ENCODE measurements around the gene ADA. TPM values are rescaled to one million over a fixed set of nuclear protein-coding genes. Genes with fewer than 3 reads are reported as not detected.

The ADA gene
- polyA plus RNA-seq, 1 donor from 2014 or later: 0.56 TPM

DNA sequence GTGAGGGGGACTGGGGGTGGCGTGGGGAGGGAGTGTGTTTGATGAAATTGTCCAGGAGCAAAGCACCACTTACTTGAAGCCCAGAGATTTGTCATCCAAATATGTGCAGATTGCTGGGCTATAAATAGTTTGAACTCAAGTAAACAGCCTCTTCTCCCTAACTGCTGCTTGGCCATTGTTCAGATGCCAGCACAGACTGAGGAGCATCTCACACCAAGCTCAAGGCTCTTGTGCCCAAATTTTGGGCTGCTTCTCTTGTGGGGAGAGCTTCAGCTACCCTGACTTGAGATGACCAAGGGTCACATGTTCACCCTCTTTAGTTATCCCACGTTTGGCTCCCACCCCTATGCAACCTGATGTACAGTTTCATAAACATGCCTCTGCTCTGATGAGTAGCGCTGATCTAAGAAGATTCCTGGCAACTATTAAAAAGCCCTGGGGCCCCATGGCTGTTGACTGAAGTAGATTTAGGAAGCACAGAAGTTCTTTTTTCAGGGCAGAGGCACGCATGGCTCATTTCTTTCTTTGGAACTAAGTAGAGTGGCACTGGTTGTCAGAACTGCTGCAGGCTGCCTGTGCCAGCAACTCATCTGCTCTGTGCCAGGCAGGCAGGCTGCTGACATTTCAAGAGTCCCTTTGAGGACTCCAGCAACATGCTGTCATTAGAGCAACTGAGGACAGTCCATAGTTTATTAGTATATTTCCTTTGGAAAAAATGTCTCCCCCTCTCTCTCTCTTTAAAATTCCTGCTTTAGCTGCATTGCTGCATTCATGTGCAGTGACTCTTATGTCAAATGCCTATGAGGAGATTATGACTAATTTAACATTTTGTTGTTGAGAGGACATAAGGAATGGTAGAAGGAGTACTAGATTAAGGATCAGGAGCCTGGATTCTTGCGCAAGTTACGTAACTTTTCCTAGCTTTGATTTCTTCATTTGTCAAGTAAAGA, 78.7 kb downstream of the ADA start:
- Histone ChIP-seq H3K9me3 (ENCODE audit: low read length) (no peaks in the 10 kb centered on the region), H3K4me3 (ENCODE audit: low read length) (no peak overlapping the region), H3K36me3 (ENCODE audit: insufficient read depth, low read length) (no peaks in the 10 kb centered on the region), H3K27ac (ENCODE audit: low read length) (no peak overlapping the region), H3K27me3 (ENCODE audit: insufficient read depth, low read depth, low read length) (no peaks in the 10 kb centered on the region), H3K9ac (ENCODE audit: low read length) (no peak overlapping the region), H3K4me2 (ENCODE audit: low read length) (no peak overlapping the region), H2AFZ (ENCODE audit: low read depth, low read length) (no peak overlapping the region), H3F3A (ENCODE audit: insufficient read depth, low read length, poor library complexity, severe bottlenecking) (no peaks in the 10 kb centered on the region), H3K9me2 (ENCODE audit: insufficient read depth, low read length) (no peaks in the 10 kb centered on the region), H3K79me2 (replicated peaks; ENCODE audit: insufficient read depth, low read length) (peaks cover 10% of the 10 kb centered on the region), H4K20me1 (ENCODE audit: insufficient read depth) (no peaks in the 10 kb centered on the region)
- TF ChIP-seq TAF1 (IDR thresholded peaks at IDR 0.05; ENCODE audit: low read depth) (no peak), EP300 (conservative IDR thresholded peaks at IDR 0.05; ENCODE audit: poor library complexity, severe bottlenecking) (no peak), EZH2 (IDR thresholded peaks at IDR 0.05; ENCODE audit: borderline replicate concordance, insufficient read depth, low read length, poor library complexity, severe bottlenecking) (no peak), SMC3 (conservative IDR thresholded peaks at IDR 0.05; ENCODE audit: poor library complexity) (no peak), RAD21 (conservative IDR thresholded peaks at IDR 0.05) (no peak), POLR2AphosphoS5 (IDR thresholded peaks at IDR 0.05) (no peak), MXI1 (conservative IDR thresholded peaks at IDR 0.05; ENCODE audit: poor library complexity, severe bottlenecking) (no peak)
- TF ChIP-seq, protein P1, sequence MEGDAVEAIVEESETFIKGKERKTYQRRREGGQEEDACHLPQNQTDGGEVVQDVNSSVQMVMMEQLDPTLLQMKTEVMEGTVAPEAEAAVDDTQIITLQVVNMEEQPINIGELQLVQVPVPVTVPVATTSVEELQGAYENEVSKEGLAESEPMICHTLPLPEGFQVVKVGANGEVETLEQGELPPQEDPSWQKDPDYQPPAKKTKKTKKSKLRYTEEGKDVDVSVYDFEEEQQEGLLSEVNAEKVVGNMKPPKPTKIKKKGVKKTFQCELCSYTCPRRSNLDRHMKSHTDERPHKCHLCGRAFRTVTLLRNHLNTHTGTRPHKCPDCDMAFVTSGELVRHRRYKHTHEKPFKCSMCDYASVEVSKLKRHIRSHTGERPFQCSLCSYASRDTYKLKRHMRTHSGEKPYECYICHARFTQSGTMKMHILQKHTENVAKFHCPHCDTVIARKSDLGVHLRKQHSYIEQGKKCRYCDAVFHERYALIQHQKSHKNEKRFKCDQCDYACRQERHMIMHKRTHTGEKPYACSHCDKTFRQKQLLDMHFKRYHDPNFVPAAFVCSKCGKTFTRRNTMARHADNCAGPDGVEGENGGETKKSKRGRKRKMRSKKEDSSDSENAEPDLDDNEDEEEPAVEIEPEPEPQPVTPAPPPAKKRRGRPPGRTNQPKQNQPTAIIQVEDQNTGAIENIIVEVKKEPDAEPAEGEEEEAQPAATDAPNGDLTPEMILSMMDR (IDR thresholded peaks at IDR 0.05; ENCODE audit: poor library complexity, severe bottlenecking): no peak
- TF ChIP-seq, protein P2, sequence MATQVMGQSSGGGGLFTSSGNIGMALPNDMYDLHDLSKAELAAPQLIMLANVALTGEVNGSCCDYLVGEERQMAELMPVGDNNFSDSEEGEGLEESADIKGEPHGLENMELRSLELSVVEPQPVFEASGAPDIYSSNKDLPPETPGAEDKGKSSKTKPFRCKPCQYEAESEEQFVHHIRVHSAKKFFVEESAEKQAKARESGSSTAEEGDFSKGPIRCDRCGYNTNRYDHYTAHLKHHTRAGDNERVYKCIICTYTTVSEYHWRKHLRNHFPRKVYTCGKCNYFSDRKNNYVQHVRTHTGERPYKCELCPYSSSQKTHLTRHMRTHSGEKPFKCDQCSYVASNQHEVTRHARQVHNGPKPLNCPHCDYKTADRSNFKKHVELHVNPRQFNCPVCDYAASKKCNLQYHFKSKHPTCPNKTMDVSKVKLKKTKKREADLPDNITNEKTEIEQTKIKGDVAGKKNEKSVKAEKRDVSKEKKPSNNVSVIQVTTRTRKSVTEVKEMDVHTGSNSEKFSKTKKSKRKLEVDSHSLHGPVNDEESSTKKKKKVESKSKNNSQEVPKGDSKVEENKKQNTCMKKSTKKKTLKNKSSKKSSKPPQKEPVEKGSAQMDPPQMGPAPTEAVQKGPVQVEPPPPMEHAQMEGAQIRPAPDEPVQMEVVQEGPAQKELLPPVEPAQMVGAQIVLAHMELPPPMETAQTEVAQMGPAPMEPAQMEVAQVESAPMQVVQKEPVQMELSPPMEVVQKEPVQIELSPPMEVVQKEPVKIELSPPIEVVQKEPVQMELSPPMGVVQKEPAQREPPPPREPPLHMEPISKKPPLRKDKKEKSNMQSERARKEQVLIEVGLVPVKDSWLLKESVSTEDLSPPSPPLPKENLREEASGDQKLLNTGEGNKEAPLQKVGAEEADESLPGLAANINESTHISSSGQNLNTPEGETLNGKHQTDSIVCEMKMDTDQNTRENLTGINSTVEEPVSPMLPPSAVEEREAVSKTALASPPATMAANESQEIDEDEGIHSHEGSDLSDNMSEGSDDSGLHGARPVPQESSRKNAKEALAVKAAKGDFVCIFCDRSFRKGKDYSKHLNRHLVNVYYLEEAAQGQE (IDR thresholded peaks at IDR 0.05; ENCODE audit: borderline replicate concordance): no peak

DNA sequence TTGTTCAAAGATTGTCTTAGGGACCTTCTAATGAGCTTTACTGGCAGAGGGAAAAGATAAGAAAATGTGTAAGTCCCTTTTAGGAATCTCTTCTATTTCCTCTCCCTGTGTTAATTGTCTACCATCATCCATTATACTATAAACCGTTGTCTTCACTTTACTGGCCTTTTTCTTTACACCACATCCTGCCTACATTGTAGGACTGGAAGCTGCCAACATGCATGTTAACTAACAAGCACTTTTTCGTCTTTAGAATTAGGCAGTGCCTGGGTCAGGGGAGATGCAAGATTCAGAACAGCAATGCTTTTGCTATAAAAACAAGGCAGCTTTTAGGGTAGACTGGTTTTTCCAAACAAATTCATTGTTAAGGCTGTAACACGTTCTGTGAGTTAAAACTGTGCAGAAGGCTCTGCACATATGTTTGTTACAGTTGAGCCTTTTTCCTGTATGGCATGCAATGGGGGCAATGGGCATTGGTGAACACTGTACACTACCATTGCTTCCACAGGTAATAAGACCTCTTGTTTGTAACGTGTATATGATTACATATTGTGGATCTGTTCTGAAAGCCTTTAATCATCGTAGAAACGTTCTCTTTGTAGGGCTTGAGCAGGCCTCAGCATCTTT, 80.0 kb downstream of the ADA start:
- no peaks in the 10 kb centered on the region for H3K27me3 ChIP-seq (ENCODE audit: insufficient read depth, low read depth, low read length)
- no peak overlapping the region for H2AFZ ChIP-seq (ENCODE audit: low read depth, low read length)
- TF ChIP-seq, protein P1 (IDR thresholded peaks at IDR 0.05; ENCODE audit: poor library complexity, severe bottlenecking): no peak
- no peak for TF ChIP-seq EZH2 (IDR thresholded peaks at IDR 0.05; ENCODE audit: borderline replicate concordance, insufficient read depth, low read length, poor library complexity, severe bottlenecking)
- no peak overlapping the region for H3K27ac ChIP-seq (ENCODE audit: low read length)
- peaks cover 10% of the 10 kb centered on the region for H3K79me2 ChIP-seq (replicated peaks; ENCODE audit: insufficient read depth, low read length)
- no peak overlapping the region for H3K4me3 ChIP-seq (ENCODE audit: low read length)
- H3K9ac ChIP-seq (ENCODE audit: low read length): no peak overlapping the region
- H3K36me3 ChIP-seq (ENCODE audit: insufficient read depth, low read length): no peaks in the 10 kb centered on the region
- H3F3A ChIP-seq (ENCODE audit: insufficient read depth, low read length, poor library complexity, severe bottlenecking): no peaks in the 10 kb centered on the region
- no peaks in the 10 kb centered on the region for H4K20me1 ChIP-seq (ENCODE audit: insufficient read depth)
- no peak overlapping the region for H3K4me2 ChIP-seq (ENCODE audit: low read length)
- no peaks in the 10 kb centered on the region for H3K9me3 ChIP-seq (ENCODE audit: low read length)
- H3K9me2 ChIP-seq (ENCODE audit: insufficient read depth, low read length): no peaks in the 10 kb centered on the region

All from neural cell (in vitro differentiated cells).